NCI-H524 treated with DMSO at 0.1 percent for 48 hours (cell line): ENCODE data around the gene GCSAML.
"Not testable (repeated sequence)": the region's sequence is repeated elsewhere in the genome, so short reads cannot be mapped to it uniquely, and the experiment has no call there.

Experiments used
- DNase-seq: peaks from one replicate; lab custom pipeline; 2025; lab: John Stamatoyannopoulos, UW

Gene GCSAML

DNA sequence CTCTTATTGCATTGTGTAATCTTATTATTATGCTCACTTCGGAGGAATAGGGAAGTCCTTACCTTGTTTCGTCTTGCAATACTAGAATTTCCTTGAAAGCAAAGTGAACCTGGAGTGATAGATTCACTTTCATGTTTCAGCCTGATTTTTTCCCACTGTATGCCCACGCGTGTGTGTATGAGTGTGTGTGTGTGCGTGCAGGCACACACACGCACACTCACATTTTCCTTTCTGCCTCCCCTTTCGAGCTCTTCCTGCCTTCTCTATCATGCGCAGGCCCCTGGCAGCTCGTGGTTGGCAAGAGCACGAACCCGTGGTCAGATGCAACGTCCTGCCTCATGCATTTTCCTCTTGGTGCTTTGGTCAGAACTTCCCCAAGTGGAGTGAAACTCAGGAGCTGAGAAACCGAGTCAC lies at the start of gene GCSAML:
Gene GCSAML, plus strand, starts transcription at position 366 of the 414 bp plus-strand sequence. CDS start 58 bp downstream, outside the sequence.
- no peak for DNase-seq

- DNase-seq, result no peak
These were observed 48.1 kb upstream of the GCSAML start for GRCh38 chr1:247500865-247501264.

DNA sequence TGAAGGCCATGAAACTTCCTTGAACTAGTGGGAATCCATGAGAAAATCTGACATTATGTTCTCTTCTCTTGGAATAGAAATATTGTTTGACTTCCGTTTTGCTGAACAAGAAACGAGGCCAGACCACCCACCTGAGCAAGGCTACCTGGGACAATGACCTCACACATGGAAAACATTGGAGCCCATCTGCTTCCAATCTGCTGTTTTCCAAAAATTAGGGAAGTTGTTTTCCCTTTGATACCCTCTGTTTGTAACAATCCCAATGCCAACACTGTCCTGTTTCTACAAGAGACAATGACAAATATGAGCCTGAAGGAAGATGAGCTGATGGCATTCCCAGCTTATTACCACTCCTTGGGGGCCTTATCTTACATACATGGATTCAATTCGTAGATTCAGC lies 42.1 kb upstream of the GCSAML start:
- no peak for DNase-seq

- no peak for DNase-seq
These were observed 30.9 kb upstream of the GCSAML start for GRCh38 chr1:247517795-247518612.

GRCh38 chr1:247518613-247518891 lies 30.4 kb upstream of the GCSAML start:
- DNase-seq, result no peak

DNA sequence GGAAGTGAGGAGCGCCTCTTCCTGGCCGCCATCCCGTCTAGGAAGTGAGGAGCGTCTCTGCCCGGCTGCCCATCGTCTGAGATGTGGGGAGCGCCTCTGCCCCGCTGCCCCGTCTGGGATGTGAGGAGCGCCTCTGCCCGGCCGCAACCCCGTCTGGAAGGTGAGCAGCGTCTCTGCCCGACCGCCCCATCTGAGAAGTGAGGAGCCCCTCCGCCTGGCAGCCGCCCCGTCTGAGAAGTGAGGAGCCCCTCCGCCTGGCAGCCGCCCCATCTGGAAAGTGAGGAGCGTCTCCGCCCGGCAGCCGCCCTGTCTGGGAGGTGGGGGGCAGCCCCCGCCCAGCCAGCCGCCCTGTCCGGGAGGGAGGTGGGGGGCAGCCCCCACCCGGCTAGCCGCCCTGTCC lies 27.0 kb upstream of the GCSAML start:
- not testable (repeated sequence) for DNase-seq

- DNase-seq, result no peak
These were observed 20.0 kb upstream of the GCSAML start for GRCh38 chr1:247528812-247529474.

GRCh38 chr1:247529771-247530355 lies 19.1 kb upstream of the GCSAML start:
- DNase-seq, result no peak

- no peak for DNase-seq
These were observed 18.1 kb upstream of the GCSAML start for GRCh38 chr1:247530785-247531184.

DNA sequence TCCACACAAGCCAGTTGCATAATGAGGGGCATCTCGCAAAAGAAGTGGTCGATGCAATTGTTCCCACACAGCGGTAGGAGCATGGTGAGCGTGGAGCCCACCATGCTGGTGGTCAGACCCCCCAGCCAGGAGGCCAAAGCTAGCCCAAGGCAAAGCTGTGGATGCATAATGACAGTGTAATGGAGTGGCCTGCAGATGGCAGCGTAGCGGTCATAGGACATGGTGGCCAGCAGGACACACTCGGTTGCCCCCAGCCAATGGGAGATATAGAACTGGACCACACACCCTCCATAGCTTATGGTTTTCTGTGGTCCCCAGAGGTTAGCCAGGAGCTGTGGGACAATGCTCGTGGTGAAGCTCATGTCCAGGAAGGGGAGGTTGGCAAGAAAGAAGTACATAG lies 17.0 kb upstream of the GCSAML start:
- no peak for DNase-seq

- DNase-seq, result no peak
These were observed 13.5 kb upstream of the GCSAML start for GRCh38 chr1:247535402-247535801.

DNA sequence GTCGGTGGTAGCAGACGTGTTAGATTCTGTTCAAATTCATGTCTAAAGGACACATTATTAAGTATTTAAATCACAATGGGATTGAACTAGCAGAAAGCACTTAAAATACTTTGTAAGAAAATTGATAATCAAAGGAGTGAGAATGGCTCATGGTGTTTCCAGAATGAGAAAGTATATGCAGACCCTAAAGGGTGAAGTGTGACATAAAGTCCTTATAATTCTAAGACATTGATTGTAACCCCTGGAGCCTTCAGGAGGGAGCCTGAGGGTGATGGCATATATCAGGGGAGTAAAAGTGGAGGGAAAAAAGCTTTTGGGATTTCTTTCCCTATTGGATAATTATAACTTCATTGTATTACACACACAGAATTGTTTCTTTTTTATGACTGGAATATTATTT lies 12.6 kb upstream of the GCSAML start, which contains the start of gene OR2C3:
Gene OR2C3, minus strand, starts transcription at position 101 of the 400 bp plus-strand sequence. CDS start 3,929 bp downstream, outside the sequence.
- DNase-seq, result no peak

DNA sequence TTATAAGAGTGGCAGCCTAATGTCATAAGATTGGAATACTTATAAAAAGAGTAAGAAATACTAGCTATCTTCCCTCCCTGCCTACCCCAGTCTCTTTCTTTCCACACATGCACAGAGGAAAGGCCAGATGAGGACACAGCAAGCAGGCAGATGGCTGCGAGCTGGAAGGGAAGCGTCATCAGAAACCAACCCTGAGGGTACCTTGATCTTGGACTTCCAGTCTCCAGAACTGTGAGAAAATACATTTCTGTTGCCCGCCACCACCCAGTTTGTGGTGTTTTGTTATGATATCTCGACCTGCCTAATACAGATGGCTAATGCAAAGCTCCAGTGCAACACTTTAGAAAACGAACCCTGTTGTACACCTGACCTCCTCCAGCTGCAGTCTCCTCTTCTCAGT lies 10.4 kb upstream of the GCSAML start:
- DNase-seq, result no peak

DNA sequence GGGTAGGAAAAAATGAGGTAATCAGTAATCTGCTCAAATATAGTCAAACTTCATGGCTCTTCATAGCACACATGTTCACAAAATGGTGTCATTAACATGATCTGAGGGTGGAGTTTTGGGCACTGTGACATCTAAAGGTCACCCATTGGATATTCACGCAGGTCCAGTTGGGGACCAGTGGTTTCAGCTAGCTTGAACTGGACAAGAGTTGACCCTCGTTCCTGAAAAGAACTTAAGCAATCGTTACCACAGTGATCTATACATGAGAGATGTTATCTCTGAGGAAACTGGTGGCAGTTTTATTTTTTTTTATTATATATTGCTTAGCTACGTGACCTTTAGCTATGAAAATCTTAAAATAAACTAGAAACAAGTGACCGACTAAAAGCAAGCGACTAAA lies 9.7 kb upstream of the GCSAML start:
- no peak for DNase-seq

GRCh38 chr1:247540581-247540980 lies 8.4 kb upstream of the GCSAML start:
- DNase-seq, result no peak

GRCh38 chr1:247542811-247543210 lies 6.1 kb upstream of the GCSAML start:
- no peak for DNase-seq

DNA sequence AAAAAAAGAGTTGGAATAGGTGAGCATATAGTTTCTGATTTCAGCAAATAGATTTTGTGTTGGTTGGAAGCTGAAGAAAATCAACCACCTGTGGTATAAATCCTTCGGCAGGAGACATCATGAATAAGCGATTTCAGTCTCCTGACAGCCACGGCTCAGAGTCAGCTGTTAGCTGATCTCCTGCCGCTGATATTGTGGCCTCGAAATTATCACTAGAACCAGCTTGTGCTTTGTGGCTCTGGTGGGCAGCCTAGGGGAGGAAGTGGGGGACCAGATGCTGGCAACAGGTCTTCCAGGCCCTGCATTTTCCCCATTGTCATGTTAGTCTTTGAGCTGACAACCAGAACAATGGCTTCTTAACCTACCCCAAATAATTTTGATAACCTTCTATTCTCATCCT lies 842 bp upstream of the GCSAML start:
- DNase-seq, result no peak

- DNase-seq, result no peak
These were observed 2.8 kb downstream of the GCSAML start for GRCh38 chr1:247551721-247552120.

GRCh38 chr1:247552231-247552630 lies 3.3 kb downstream of the GCSAML start:
- DNase-seq, result no peak

- no peak for DNase-seq
These were observed 9.2 kb downstream of the GCSAML start for GRCh38 chr1:247557926-247558674.

- DNase-seq, result no peak
These were observed 12.8 kb downstream of the GCSAML start for GRCh38 chr1:247561711-247562110.

DNA sequence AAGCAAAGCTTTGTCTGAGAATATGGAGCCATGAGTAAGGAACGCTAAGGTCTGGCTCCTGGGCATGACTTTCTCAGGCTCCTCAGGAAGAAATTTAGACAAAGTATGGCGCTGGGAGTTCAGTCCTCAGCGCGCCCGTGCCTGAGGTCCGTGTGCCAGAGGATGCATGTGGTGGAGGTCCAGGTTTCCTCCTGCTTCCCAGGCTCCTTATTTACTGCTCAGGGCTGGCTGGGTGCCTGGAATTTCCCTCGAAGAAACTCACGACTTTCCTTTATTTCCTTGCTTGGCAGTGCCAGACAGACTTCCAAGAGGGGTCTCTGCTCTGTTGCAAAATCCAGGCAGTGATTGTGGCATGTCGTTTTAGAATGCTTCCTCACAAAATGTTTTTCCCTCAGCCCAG lies 13.3 kb downstream of the GCSAML start:
- no peak for DNase-seq

DNA sequence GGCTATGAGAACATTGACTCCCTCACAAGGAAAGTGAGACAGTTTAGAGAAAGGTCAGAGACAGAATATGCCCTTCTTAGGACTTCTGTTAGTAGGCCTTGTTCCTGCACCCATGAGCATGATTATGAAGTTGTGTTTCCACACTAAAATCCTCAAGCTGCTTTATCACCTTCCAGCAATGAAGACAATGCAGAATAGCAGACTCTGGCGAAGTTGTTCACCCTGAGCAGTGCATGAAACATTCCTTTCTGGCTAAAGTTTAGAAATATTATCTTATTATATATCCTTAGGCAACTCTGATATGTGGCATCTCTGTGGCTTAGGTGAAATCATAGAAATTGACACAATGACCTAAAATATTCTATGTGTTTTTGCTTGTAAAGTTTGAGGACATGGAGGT lies 25.3 kb downstream of the GCSAML start:
- no peak for DNase-seq
